Caki2 (cell line): ENCODE measurements around the gene FHOD3. TPM values are rescaled to one million over a fixed set of nuclear protein-coding genes. Genes with fewer than 3 reads are reported as not detected.

Source experiments
- DNase-seq: peaks from one replicate; pipeline ENCODE4 v3.0.0-alpha.2; 2015; ENCODE audit warnings: low read depth
- in situ Hi-C: cut with HindIII; loops from 2 replicates; pipeline ENCODE4 v1.10.0; 2016; ENCODE audit warnings: low sequenced_read_pairs, low pct_unique_long_range_greater_than_20kb, mixed read lengths
- total RNA-seq: library from RNA; depleted of rRNA; stranded (reverse); fragments of >200 nt; shearing (Covaris generic); gene quantifications from 2 replicates; pipeline ENCODE4 v1.2.3, GENCODE V29; 2014; ENCODE audit warnings: low replicate concordance

The FHOD3 gene
- total RNA-seq, 1 experiment from 2014 or later: 15.0 TPM

GRCh38 chr18:36412778-36413177 lies 115.3 kb downstream of the FHOD3 start:
- DNase-seq: peak; percentile 9
- in situ Hi-C loops: no loop called here

GRCh38 chr18:36415171-36415570 lies 117.7 kb downstream of the FHOD3 start:
- in situ Hi-C loops: no loop called here
- no peak for DNase-seq

DNA sequence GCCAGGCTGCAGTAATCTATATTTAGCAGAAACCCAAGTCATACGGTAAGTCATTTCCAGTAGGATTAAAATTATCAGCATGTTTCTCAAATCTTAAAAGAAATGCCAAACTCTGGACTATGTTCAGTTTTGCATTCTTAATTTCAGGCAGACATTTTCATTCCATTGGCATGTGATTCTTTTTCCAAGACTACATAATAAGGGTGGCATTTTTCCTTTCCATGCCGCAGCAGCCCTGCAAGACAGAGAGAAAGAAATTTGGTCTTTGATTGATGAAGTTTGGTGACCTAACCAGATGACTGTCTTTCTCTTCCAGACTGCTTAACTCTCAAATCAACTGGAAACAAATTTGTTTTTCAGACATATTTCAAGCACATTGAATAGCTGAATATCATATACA lies 118.1 kb downstream of the FHOD3 start:
- in situ Hi-C loops: no loop called here
- DNase-seq: no peak

DNA sequence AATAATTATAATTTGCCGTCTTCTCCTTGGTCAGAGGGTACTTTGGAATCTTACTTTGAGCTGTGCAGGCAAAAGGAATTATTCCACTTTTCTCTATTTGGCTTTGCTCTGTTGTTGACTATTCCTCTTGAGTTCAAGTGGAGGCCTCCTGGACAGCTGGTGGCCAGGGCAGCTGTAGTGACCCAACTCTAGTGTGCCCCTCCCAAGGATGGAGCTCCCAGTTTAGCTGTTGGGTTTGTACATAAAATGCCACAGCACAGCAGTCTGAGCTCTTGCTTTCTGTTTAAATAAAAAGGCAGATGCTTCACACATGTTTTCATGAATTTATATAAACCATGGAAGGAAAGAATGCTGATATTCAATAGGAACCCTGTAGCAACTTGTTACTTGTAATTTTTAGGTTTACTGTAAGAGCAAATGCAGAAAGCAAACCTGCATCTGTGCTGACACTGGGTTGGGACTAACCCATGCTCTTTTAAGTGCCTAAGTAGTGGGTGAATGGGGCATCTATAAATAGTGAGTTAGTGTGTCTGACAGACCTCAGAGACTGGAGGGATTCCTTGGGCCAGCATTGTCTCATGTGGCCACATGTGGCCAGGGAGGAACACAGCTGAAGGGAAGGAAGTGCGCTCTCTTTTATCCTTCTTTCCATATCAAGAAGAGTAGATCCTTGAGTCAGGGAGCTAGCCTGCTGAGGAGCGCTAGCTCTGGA lies 121.8 kb downstream of the FHOD3 start:
- in situ Hi-C loops: no loop called here
- DNase-seq: no peak

- peak; percentile 74 for DNase-seq
- in situ Hi-C loops: no loop called here
These were observed 122.5 kb downstream of the FHOD3 start for GRCh38 chr18:36419900-36420531.

GRCh38 chr18:36420826-36421225 lies 123.3 kb downstream of the FHOD3 start:
- no peak for DNase-seq

DNA sequence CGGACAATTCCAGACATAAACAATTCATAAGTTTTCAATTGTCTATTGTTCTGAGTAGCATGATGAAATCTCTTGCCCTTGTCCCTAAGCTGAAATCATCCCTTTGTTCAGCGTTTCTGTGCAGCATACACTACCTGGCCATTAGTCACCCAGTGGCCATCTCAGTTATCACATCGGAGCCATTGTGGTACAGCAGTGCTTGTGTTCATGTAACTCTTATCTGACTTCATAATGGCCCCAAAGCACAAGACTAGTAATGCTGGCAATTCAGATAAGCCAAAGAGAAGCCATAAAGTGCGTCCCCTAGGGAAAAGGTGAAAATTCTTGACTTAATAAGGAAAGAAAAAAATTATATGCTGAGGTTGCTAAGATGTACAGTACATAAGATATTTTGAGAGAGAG lies 127.2 kb downstream of the FHOD3 start:
- DNase-seq: no peak
- in situ Hi-C loops: no loop called here

More at GRCh38 chr18:36420826-36421225, 123.3 kb downstream of the FHOD3 start:
- in situ Hi-C loops: no loop called here

DNA sequence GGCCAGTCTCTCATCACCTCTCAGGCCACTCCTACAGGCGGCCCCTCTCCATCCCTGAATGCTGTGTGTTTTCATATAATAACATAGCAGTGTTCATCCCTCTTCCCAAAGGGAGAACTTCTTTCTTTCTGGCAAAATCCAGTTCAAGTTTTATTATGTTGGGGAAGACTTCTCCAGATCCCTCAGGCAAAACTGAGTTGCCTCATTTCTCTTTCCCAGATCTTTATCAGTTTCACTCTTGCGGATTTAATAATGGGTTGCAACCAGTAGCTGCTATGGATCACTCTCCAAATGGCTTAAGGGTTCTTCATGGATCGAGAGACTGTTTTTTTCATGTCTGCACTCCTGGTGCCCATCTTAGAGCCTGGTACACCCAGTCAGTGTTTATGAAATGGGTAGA lies 129.9 kb downstream of the FHOD3 start:
- DNase-seq: no peak
- in situ Hi-C loops: no loop called here

GRCh38 chr18:36427831-36428230 lies 130.3 kb downstream of the FHOD3 start:
- no peak for DNase-seq
- in situ Hi-C loops: no loop called here

DNA sequence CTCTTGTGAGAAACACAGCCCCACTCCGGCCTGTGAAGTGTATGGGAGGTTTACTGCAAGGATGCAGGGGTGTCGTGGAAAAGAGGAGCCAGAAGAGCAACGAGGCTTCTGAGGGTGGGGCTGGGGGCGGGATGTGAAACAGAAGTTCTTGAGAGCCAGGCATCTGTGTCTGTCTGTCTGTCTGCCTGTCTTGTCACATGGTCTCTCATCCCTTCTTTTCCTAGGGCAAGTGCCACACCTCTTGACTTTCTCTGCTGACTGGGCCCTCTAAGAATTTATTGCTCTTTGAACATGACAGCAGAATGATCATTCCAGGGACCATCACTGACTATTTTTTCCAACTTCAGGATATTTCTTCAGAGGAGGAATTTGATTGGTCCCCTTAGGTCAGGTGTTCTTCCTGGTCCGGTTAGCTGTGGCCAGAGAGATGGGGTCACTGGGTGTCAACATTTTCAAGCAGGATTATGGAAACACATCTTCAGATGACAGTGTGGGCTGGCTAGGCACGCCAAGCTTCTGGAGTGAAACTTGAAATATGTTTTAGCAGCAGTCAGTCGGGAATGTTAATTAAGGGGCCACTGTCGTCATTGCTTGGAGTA lies 131.0 kb downstream of the FHOD3 start:
- DNase-seq: no peak
- in situ Hi-C loops: no loop called here

GRCh38 chr18:36432880-36433555 lies 135.5 kb downstream of the FHOD3 start:
- no peak for DNase-seq
- in situ Hi-C loops: no loop called here

DNA sequence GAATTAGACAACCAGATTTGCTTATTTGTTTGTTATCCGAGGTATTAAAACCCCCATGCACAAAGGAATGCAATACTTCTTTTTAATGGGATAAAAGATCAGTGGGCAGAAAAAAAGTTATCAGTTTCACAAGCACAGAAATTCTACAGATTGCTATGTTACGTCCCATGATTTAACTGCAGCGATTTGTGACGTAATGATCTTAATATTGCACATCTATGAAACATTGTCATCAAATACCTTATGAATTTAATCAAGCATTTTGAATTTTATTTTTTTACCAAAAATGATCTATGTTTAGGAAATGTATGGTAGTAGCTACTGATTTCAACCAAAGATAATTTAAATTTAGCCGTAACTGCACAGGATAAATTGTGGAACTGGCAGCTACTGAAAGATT lies 138.9 kb downstream of the FHOD3 start:
- in situ Hi-C loops: no loop called here

DNA sequence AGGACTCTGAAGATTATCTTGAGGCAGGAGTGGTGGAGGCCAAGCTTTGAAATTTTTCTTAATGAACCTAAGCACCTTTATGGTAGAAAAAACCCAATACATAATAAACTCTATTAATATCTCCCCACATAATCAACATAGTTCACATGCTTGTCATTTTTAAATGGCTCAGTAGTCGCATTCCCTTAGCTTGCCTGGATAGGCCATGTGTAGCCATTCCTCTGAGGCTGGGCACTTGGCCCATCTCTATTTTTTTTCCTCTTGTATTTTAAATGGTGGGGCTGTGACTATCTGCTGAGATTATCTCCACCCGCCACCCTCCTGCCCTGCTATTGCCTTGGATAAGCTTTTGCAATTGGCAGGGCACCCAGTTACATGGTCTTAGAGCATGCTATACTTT lies 143.1 kb downstream of the FHOD3 start:
- peak; percentile 54 for DNase-seq
- in situ Hi-C loops: no loop called here

More for the DNA sequence above, 138.9 kb downstream of the FHOD3 start:
- no peak for DNase-seq

DNA sequence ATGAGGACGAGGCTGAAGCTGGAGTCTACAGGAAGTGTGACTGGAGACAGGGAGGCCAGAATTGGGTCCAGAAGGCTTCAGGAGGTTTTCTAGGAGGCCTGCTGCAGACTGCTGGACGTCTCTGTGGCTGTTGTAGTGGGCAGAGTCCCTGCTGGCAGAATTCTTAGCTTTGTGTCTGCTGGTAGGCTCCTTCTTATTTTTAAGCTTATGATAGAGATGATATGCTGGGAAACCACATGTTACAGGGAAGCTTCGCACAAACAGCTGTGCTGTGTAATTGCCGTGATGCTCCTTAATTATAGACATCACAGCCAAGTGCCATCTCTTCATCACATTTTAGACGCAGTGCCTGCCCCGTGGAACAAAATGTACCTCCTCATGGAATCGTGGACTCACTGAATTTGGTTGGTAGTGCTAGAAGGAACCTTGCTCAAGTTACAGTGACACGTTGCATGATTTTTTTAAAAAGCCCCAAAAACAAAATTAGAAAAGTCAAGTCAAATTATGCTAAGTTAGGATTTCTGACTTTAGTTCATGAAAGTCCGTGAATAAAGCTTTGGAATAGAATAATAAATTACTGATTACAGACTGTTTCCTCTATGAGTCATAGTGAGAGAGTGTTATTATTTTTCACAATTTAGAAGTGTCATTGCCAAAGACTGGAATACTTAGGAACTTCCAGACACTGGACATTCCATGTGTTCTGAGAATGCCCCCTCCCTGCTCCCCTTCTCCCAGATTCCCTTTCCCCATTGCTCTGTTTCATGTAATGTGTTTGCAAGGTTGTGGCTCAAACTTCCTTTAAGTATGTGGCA lies 144.1 kb downstream of the FHOD3 start:
- DNase-seq: peak; percentile 49
- in situ Hi-C loops: no loop called here

DNA sequence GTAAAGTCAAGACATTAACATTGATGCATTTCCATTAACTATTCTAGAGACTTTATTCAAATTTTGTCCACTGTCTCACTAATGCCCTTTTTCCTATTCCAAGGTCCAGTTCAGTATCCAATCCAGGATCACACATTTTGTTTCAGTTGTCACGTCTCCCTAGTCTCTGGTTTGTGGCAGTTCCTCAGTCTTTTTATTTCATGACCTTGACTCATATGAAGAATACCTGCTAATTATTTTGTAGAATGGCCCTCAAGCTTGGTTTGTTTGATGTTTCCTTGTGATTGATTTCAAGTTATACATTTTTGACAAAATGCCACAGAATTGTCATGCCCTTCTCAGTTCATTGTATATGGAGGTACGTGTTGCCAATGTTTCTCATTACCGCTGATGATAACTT lies 145.2 kb downstream of the FHOD3 start:
- in situ Hi-C loops: no loop called here
- no peak for DNase-seq

DNA sequence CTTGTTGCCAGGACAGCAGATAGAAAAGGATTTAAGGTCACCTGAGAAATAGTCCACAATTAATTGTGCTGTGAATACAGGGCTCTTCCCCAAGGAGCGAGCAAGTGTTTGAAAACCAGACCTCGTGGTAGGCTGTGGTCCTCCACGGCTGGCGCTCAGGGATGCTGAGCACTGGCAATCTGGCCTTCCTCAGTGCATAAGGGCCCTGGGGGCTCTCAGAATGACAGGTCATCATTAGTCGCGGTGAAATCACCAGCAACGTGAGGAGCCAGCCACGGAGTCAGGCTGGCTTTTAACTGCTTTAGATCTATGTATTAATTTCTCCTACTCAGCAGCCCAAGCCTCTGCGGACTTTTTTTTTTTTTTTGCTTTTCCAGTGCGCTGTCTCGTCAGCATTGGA lies 148.5 kb downstream of the FHOD3 start:
- no peak for DNase-seq
- in situ Hi-C loops: no loop called here

- DNase-seq: no peak
- in situ Hi-C loops: no loop called here
These were observed 151.1 kb downstream of the FHOD3 start for GRCh38 chr18:36448384-36449290.
